Right renal cortex interstitium (tissue), 3 donors: Measurements from ENCODE around the gene PKN3. TPM values are rescaled to one million over a fixed set of nuclear protein-coding genes. Genes with fewer than 3 reads are reported as not detected.
"Not testable (repeated sequence)": the region's sequence is repeated elsewhere in the genome, so short reads cannot be mapped to it uniquely, and the experiment has no call there.

Experiments used
- DNase-seq, 3 donors: peaks; one replicate each; pipeline ENCODE4 v3.0.0-alpha.2; 2013; ENCODE audit warnings: low read depth in 3 of 3, low spot score in 2 of 3
- polyA plus RNA-seq, 3 donors: library from polyadenylated mRNA; unstranded; fragments of 120-200 nt; gene quantifications; one replicate each; pipeline ENCODE4 v1.2.1, GENCODE V29; 2013; ENCODE audit not compliant: insufficient read length in 3 of 3

The PKN3 gene
- polyA plus RNA-seq, 3 donors: 8.3 to 10.2 (median 9.3) TPM

- no peak for DNase-seq
These were observed 11.6 kb upstream of the PKN3 start for GRCh38 chr9:128690684-128691034.

- not testable (repeated sequence) for DNase-seq
These were observed 8.6 kb upstream of the PKN3 start for GRCh38 chr9:128693738-128694137.

GRCh38 chr9:128694344-128694743, 8.0 kb upstream of the PKN3 start:
- no peak for DNase-seq

- no peak for DNase-seq
These were observed 5.2 kb upstream of the PKN3 start for GRCh38 chr9:128696923-128697707.

- not testable (repeated sequence) for DNase-seq
These were observed 3.1 kb upstream of the PKN3 start for GRCh38 chr9:128699096-128699795.

- no peak for DNase-seq
These were observed 962 bp upstream of the PKN3 start for GRCh38 chr9:128701227-128701854.

- DNase-seq: no peak
These were observed 779 bp downstream of the PKN3 start for GRCh38 chr9:128702949-128703615.

GRCh38 chr9:128703616-128704355, 1.5 kb downstream of the PKN3 start:
- DNase-seq: no peak

GRCh38 chr9:128704356-128704670, 2.0 kb downstream of the PKN3 start:
- no peak for DNase-seq

GRCh38 chr9:128705051-128705965, 3.0 kb downstream of the PKN3 start:
- DNase-seq: no peak

GRCh38 chr9:128706045-128706444, 3.7 kb downstream of the PKN3 start:
- no peak for DNase-seq

GRCh38 chr9:128706671-128707381, 4.5 kb downstream of the PKN3 start:
- no peak for DNase-seq

- no peak for DNase-seq
These were observed 5.1 kb downstream of the PKN3 start for GRCh38 chr9:128707446-128707845.

- no peak for DNase-seq
These were observed 10.4 kb downstream of the PKN3 start for GRCh38 chr9:128712451-128713410.

GRCh38 chr9:128713411-128713780, 11.1 kb downstream of the PKN3 start:
- DNase-seq: no peak

GRCh38 chr9:128713941-128714573, 11.8 kb downstream of the PKN3 start:
- no peak for DNase-seq
